Type B pancreatic cell (in vitro differentiated cells): ENCODE measurements around the gene KCNK7. TPM values are rescaled to one million over a fixed set of nuclear protein-coding genes. Genes with fewer than 3 reads are reported as not detected.

Experiments used
- DNase-seq: peaks from one replicate; pipeline ENCODE4 v3.0.0; 2021; ENCODE audit warnings: mixed read lengths; ENCODE audit not compliant: unreplicated experiment; ENCODE audit errors: extremely low spot score
- H3K27ac Mint-ChIP-seq: 2 replicates; pipeline ENCODE4 v1.8.0; 2021; ENCODE audit warnings: mild to moderate bottlenecking, mixed read lengths
- H3K27me3 Mint-ChIP-seq: 2 replicates; pipeline ENCODE4 v1.8.0; 2021; ENCODE audit warnings: mixed read lengths
- H3K36me3 Mint-ChIP-seq: 2 replicates; pipeline ENCODE4 v1.8.0; 2021; ENCODE audit warnings: mixed read lengths
- H3K4me1 Mint-ChIP-seq: one replicate; pipeline ENCODE4 v1.8.0; 2021; ENCODE audit warnings: mixed read lengths; ENCODE audit not compliant: unreplicated experiment
- H3K4me3 Mint-ChIP-seq: 2 replicates; pipeline ENCODE4 v1.8.0; 2021; ENCODE audit warnings: mild to moderate bottlenecking, mixed read lengths
- H3K9me3 Mint-ChIP-seq: 2 replicates; pipeline ENCODE4 v1.8.0; 2021; ENCODE audit warnings: mixed read lengths
- total RNA-seq: library from RNA; stranded (reverse); gene quantifications from 2 replicates; pipeline ENCODE4 v1.2.1, GENCODE V29; 2021; ENCODE audit warnings: low replicate concordance
- TF ChIP-seq, protein P1 (sequence below): fragments of 200-600 bp; sonication (generic); conservative IDR thresholded peaks from 2 replicates; pipeline ENCODE4 v1.5.0; 2021; ENCODE audit warnings: antibody characterized with exemption, mild to moderate bottlenecking

KCNK7 gene
- total RNA-seq, 1 donor from 2014 or later: 0.36 TPM

DNA sequence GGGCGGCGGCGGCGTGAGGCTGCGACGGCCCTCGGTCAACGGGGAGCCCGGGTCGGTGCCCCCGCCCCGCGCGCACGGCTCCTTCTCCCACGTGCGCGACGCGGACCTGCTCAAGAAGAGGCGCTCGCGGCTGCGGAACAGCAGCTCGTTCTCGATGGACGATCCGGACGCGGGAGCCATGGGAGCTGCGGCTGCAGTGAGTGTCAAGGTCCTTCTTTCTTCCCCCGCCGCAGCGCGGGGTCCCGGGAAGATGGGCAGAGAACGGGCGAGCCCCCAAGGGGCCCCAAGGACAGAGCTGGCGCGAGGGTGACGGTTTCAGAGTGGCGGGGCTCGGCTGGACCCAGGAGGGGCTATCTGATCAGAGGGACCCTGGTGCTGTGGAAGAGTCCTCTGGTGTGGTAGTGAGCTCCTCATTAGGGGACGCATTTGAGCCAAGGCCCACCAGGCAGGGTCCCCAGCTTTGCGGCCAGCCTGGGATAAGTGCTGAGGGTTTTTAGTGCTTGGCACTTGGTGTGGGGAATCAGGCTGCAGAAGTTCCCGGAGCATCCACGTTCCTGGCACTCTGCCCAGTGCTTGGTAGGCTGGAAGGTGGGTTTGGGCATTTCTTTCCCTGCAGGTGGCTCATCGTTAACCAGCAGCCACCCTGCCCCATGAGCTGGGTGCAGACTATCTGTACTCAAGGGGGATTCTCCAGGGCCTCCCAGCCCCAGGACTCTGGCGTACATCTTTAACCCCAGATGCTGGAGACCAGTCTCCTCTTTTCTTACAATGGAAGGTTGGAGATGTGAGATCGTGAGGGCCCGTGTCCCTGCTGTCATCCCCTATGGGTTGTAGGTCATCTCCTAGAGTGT, 10.0 kb downstream of the KCNK7 start:
- H3K27me3 Mint-ChIP-seq: peaks cover 29% of the 10 kb centered on the region
- DNase-seq: no peak
- no peaks in the 10 kb centered on the region for H3K36me3 Mint-ChIP-seq
- no peak overlapping the region for H3K4me3 Mint-ChIP-seq
- H3K4me1 Mint-ChIP-seq: peaks cover 13% of the 10 kb centered on the region
- TF ChIP-seq, protein P1, sequence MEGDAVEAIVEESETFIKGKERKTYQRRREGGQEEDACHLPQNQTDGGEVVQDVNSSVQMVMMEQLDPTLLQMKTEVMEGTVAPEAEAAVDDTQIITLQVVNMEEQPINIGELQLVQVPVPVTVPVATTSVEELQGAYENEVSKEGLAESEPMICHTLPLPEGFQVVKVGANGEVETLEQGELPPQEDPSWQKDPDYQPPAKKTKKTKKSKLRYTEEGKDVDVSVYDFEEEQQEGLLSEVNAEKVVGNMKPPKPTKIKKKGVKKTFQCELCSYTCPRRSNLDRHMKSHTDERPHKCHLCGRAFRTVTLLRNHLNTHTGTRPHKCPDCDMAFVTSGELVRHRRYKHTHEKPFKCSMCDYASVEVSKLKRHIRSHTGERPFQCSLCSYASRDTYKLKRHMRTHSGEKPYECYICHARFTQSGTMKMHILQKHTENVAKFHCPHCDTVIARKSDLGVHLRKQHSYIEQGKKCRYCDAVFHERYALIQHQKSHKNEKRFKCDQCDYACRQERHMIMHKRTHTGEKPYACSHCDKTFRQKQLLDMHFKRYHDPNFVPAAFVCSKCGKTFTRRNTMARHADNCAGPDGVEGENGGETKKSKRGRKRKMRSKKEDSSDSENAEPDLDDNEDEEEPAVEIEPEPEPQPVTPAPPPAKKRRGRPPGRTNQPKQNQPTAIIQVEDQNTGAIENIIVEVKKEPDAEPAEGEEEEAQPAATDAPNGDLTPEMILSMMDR: no peak
- no peak overlapping the region for H3K27ac Mint-ChIP-seq
- no peaks in the 10 kb centered on the region for H3K9me3 Mint-ChIP-seq

DNA sequence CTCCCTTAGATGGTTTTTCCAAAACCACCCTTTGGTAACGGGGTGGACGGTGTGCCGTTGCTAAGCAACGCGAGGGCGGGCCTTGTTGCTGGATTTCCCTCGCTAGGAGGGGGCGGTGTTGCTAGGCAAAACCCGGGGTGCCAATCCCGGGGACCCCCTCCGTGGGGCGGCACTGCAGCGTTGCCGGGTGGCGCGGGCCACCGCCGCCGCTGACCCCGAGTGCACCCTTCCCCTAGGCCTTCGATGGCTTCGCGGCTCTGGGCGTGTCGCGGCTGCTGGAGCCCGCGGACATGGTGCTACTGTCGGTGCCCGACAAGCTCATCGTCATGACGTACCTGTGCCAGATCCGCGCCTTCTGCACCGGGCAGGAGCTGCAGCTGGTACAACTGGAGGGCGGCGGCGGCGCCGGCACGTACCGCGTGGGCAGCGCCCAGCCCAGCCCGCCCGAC, 10.9 kb downstream of the KCNK7 start:
- DNase-seq: no peak
- Mint-ChIP-seq H3K9me3 (no peaks in the 10 kb centered on the region), H3K36me3 (no peaks in the 10 kb centered on the region), H3K27ac (no peak overlapping the region), H3K4me1 (peaks cover 13% of the 10 kb centered on the region), H3K4me3 (no peak overlapping the region), H3K27me3 (peaks cover 25% of the 10 kb centered on the region)
- TF ChIP-seq, protein P1: no peak

DNA sequence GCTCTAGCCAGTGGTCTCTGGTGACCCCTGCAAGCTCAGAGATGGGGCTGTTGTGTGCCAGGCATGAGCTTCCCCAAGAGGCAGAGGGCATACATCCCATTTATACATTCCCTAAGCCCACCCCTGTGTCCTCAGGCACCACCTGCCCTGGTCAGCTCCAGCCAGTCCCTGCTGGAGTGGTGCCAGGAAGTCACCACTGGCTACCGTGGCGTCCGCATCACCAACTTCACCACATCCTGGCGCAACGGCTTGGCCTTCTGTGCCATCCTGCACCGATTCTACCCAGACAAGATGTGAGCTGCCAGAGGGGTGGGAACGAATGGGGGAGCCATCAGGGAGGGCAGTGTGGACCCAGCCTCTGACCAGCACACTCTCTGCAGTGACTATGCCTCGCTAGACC, 11.5 kb downstream of the KCNK7 start:
- Mint-ChIP-seq H3K27ac (no peak overlapping the region), H3K27me3 (peaks cover 25% of the 10 kb centered on the region), H3K4me3 (peak overlapping the region; percentile 45), H3K36me3 (no peaks in the 10 kb centered on the region), H3K4me1 (peaks cover 13% of the 10 kb centered on the region), H3K9me3 (no peaks in the 10 kb centered on the region)
- TF ChIP-seq, protein P1: no peak
- no peak for DNase-seq

GRCh38 chr11:65583589-65583988, 12.0 kb downstream of the KCNK7 start:
- Mint-ChIP-seq H3K27me3 (peaks cover 25% of the 10 kb centered on the region), H3K9me3 (no peaks in the 10 kb centered on the region), H3K27ac (no peak overlapping the region), H3K36me3 (no peaks in the 10 kb centered on the region), H3K4me3 (no peak overlapping the region), H3K4me1 (peaks cover 14% of the 10 kb centered on the region)
- TF ChIP-seq, protein P1: no peak
- DNase-seq: no peak

GRCh38 chr11:65581928-65582327, 13.7 kb downstream of the KCNK7 start:
- Mint-ChIP-seq H3K9me3 (no peaks in the 10 kb centered on the region), H3K27ac (no peak overlapping the region), H3K36me3 (no peaks in the 10 kb centered on the region), H3K4me3 (no peak overlapping the region), H3K27me3 (peaks cover 27% of the 10 kb centered on the region), H3K4me1 (peaks cover 15% of the 10 kb centered on the region)
- DNase-seq: no peak
- TF ChIP-seq, protein P1: no peak
